Measurements from ENCODE around the gene ZWILCH. TPM values are rescaled to one million over a fixed set of nuclear protein-coding genes. Genes with fewer than 3 reads are reported as not detected.
A peak's percentile ranks its signal among the peaks of the same experiment; 100 is the strongest.

The ZWILCH gene
- total and polyA plus RNA-seq, 9 of the 15 experiments (the other 6 are each of a cell fraction or from before 2014, with no cell fraction given) = 32.8 to 94.2 (median 52.1) TPM

DNA sequence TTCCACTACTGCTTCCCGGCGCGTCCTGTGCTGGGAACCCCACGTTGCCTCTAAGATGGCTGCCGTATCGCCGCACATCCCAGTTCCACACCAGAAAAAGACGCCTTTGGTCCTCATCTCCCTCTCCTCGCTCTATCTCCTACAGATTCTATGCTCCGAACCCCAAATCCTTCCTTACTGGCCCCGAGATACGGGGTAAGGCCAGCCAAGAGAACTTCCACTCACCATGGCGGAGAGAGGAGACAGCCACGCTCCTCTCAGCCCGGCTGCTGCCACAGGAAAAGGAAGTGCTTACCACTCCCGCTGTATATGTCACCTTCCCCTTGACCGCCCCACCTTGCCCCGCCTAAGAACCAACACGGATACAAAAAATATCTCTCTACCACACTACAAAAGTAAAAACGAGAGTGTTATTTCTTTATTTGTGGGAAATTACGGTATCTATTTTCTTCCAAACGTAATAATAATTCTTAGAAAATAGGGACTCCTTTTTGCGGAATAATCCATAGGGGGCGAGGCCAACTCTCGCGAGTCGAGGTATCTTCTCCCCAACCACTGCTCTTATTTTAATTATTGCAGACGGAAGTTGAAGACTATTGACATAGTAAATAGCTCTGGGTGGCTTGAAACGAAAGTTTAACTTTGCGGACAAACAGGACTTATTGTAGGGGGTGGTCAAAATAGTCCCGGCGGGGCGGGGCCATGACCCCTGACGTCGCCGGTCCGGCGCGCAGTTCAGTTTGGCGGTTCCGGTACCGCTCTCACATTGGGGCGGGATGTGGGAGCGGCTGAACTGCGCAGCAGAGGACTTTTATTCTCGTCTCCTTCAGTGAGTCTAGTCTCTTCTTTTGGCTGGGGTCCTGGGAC, at the start of gene ZWILCH, which contains the start of gene RPL4 (continued):
- TF ChIP-seq, protein P1, sequence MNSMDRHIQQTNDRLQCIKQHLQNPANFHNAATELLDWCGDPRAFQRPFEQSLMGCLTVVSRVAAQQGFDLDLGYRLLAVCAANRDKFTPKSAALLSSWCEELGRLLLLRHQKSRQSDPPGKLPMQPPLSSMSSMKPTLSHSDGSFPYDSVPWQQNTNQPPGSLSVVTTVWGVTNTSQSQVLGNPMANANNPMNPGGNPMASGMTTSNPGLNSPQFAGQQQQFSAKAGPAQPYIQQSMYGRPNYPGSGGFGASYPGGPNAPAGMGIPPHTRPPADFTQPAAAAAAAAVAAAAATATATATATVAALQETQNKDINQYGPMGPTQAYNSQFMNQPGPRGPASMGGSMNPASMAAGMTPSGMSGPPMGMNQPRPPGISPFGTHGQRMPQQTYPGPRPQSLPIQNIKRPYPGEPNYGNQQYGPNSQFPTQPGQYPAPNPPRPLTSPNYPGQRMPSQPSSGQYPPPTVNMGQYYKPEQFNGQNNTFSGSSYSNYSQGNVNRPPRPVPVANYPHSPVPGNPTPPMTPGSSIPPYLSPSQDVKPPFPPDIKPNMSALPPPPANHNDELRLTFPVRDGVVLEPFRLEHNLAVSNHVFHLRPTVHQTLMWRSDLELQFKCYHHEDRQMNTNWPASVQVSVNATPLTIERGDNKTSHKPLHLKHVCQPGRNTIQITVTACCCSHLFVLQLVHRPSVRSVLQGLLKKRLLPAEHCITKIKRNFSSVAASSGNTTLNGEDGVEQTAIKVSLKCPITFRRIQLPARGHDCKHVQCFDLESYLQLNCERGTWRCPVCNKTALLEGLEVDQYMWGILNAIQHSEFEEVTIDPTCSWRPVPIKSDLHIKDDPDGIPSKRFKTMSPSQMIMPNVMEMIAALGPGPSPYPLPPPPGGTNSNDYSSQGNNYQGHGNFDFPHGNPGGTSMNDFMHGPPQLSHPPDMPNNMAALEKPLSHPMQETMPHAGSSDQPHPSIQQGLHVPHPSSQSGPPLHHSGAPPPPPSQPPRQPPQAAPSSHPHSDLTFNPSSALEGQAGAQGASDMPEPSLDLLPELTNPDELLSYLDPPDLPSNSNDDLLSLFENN (IDR thresholded peaks at IDR 0.05; ENCODE audit: low read depth in 2 of 2, low read length in 2 of 2) = peak in 1 of 2 experiments; percentile 41; a peak in 1 of 4 replicates
- TF ChIP-seq, protein P2, sequence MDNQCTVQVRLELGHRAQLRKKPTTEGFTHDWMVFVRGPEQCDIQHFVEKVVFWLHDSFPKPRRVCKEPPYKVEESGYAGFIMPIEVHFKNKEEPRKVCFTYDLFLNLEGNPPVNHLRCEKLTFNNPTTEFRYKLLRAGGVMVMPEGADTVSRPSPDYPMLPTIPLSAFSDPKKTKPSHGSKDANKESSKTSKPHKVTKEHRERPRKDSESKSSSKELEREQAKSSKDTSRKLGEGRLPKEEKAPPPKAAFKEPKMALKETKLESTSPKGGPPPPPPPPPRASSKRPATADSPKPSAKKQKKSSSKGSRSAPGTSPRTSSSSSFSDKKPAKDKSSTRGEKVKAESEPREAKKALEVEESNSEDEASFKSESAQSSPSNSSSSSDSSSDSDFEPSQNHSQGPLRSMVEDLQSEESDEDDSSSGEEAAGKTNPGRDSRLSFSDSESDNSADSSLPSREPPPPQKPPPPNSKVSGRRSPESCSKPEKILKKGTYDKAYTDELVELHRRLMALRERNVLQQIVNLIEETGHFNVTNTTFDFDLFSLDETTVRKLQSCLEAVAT (IDR thresholded peaks at IDR 0.05) = peak; percentile 85 to 93
- TF ChIP-seq ZNF589 (CRISPR knock-in tag; IDR thresholded peaks at IDR 0.05; ENCODE audit: low read depth) = 0 out of 2 replicates have a peak, but pooled peaks have one; percentile 57
- TF ChIP-seq ILF3 (IDR thresholded peaks at IDR 0.05; ENCODE audit: borderline replicate concordance) = no peak
- no peak for TF ChIP-seq ZFP1 (CRISPR knock-in tag; IDR thresholded peaks at IDR 0.05)
- TF ChIP-seq, protein P3, sequence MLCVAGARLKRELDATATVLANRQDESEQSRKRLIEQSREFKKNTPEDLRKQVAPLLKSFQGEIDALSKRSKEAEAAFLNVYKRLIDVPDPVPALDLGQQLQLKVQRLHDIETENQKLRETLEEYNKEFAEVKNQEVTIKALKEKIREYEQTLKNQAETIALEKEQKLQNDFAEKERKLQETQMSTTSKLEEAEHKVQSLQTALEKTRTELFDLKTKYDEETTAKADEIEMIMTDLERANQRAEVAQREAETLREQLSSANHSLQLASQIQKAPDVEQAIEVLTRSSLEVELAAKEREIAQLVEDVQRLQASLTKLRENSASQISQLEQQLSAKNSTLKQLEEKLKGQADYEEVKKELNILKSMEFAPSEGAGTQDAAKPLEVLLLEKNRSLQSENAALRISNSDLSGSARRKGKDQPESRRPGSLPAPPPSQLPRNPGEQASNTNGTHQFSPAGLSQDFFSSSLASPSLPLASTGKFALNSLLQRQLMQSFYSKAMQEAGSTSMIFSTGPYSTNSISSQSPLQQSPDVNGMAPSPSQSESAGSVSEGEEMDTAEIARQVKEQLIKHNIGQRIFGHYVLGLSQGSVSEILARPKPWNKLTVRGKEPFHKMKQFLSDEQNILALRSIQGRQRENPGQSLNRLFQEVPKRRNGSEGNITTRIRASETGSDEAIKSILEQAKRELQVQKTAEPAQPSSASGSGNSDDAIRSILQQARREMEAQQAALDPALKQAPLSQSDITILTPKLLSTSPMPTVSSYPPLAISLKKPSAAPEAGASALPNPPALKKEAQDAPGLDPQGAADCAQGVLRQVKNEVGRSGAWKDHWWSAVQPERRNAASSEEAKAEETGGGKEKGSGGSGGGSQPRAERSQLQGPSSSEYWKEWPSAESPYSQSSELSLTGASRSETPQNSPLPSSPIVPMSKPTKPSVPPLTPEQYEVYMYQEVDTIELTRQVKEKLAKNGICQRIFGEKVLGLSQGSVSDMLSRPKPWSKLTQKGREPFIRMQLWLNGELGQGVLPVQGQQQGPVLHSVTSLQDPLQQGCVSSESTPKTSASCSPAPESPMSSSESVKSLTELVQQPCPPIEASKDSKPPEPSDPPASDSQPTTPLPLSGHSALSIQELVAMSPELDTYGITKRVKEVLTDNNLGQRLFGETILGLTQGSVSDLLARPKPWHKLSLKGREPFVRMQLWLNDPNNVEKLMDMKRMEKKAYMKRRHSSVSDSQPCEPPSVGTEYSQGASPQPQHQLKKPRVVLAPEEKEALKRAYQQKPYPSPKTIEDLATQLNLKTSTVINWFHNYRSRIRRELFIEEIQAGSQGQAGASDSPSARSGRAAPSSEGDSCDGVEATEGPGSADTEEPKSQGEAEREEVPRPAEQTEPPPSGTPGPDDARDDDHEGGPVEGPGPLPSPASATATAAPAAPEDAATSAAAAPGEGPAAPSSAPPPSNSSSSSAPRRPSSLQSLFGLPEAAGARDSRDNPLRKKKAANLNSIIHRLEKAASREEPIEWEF (CRISPR knock-in tag; IDR thresholded peaks at IDR 0.05) = 0 out of 2 replicates have a peak, but pooled peaks have one; percentile 59
- TF ChIP-seq, protein P4, sequence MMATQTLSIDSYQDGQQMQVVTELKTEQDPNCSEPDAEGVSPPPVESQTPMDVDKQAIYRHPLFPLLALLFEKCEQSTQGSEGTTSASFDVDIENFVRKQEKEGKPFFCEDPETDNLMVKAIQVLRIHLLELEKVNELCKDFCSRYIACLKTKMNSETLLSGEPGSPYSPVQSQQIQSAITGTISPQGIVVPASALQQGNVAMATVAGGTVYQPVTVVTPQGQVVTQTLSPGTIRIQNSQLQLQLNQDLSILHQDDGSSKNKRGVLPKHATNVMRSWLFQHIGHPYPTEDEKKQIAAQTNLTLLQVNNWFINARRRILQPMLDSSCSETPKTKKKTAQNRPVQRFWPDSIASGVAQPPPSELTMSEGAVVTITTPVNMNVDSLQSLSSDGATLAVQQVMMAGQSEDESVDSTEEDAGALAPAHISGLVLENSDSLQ (IDR thresholded peaks at IDR 0.05) = peak; percentile 68
- TF ChIP-seq, protein P5, sequence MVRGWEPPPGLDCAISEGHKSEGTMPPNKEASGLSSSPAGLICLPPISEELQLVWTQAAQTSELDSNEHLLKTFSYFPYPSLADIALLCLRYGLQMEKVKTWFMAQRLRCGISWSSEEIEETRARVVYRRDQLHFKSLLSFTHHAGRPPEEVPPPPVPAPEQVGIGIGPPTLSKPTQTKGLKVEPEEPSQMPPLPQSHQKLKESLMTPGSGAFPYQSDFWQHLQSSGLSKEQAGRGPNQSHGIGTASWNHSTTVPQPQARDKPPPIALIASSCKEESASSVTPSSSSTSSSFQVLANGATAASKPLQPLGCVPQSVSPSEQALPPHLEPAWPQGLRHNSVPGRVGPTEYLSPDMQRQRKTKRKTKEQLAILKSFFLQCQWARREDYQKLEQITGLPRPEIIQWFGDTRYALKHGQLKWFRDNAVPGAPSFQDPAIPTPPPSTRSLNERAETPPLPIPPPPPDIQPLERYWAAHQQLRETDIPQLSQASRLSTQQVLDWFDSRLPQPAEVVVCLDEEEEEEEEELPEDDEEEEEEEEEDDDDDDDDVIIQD (CRISPR knock-in tag; IDR thresholded peaks at IDR 0.05) = no peak
